H1 (cell line): Measurements from ENCODE around the gene PLD5. TPM values are rescaled to one million over a fixed set of nuclear protein-coding genes. Genes with fewer than 3 reads are reported as not detected.

Experiments used
- CTCF ChIA-PET: fragments of 300-600 bp; sonication (Branson Sonifier 250); formaldehyde crosslinking; loops from one replicate; lab custom pipeline; 2021; ENCODE audit not compliant: partially characterized antibody; lab: Charles Lee
- POLR2A ChIA-PET: fragments of 300-600 bp; sonication (Branson Sonifier 250); formaldehyde crosslinking; loops from one replicate; lab custom pipeline; 2021; ENCODE audit warnings: inconsistent platforms; ENCODE audit not compliant: partially characterized antibody; lab: Charles Lee
- DNase-seq, 2 experiments: peaks; one replicate each; pipeline versions ENCODE4 v3.0.0 to v3.0.0-alpha.2; 2010 to 2022; ENCODE audit warnings: low spot score in 2 of 2, low read depth in 1 of 2, mixed read lengths in 1 of 2
- FAIRE-seq: peaks from 2 replicates; lab custom pipeline; 2011; peaks lifted over from hg19 to GRCh38; lab: Jason Lieb, UNC
- H2AFZ ChIP-seq: 2 replicates; pipeline ENCODE4 v1.8.1; 2012; ENCODE audit warnings: low read length, inconsistent platforms
- H2AK5ac ChIP-seq: 2 replicates; pipeline ENCODE4 v1.6.1; 2013; ENCODE audit warnings: low read depth, low read length
- H2BK120ac ChIP-seq: replicated peaks from 2 replicates; pipeline ENCODE3; 2013; ENCODE audit warnings: low read depth, low read length, inconsistent platforms
- H2BK12ac ChIP-seq: 2 replicates; pipeline ENCODE4 v1.6.1; 2013; ENCODE audit warnings: low read depth, low read length
- H2BK15ac ChIP-seq: 2 replicates; pipeline ENCODE4 v1.6.1; 2013; ENCODE audit warnings: low read length
- H2BK20ac ChIP-seq: 2 replicates; pipeline ENCODE4 v1.6.1; 2013; ENCODE audit warnings: low read length
- H2BK5ac ChIP-seq: 2 replicates; pipeline ENCODE4 v1.6.1; 2013; ENCODE audit warnings: low read depth, low read length
- H3K14ac ChIP-seq: 2 replicates; pipeline ENCODE4 v1.6.1; 2013; ENCODE audit warnings: inconsistent platforms; ENCODE audit not compliant: insufficient read length
- H3K18ac ChIP-seq: 2 replicates; pipeline ENCODE4 v1.6.1; 2013; ENCODE audit warnings: low read length; ENCODE audit errors: extremely low read depth
- H3K23ac ChIP-seq: 2 replicates; pipeline ENCODE4 v1.6.1; 2013; ENCODE audit warnings: inconsistent platforms; ENCODE audit not compliant: insufficient read length
- H3K23me2 ChIP-seq: 2 replicates; pipeline ENCODE4 v1.6.1; 2013; ENCODE audit warnings: low read depth, low read length
- H3K27ac ChIP-seq: 2 replicates; pipeline ENCODE4 v1.6.1; 2011; ENCODE audit warnings: low read depth, low read length, inconsistent platforms
- H3K27me3 ChIP-seq, 4 experiments: replicated peaks in 1 of 4; 1 replicate in 1 of 4; 2 replicates in 3 of 4; pipeline versions ENCODE4 v1.6.1 to v1.8.1; 2011 to 2013; ENCODE audit warnings: low read length in 3 of 4, mild to moderate bottlenecking in 3 of 4, inconsistent platforms in 2 of 4, mixed read lengths in 2 of 4, moderate library complexity in 1 of 4; ENCODE audit not compliant: control insufficient read depth in 3 of 4, insufficient read depth in 3 of 4; ENCODE audit errors: extremely low read depth in 1 of 4
- H3K36me3 ChIP-seq, 4 experiments: 2 replicates each; pipeline versions ENCODE4 v1.6.1 to v1.8.1; 2011 to 2013; ENCODE audit warnings: mild to moderate bottlenecking in 4 of 4, low read length in 3 of 4, moderate library complexity in 2 of 4, control low read depth in 1 of 4, inconsistent platforms in 1 of 4; ENCODE audit not compliant: insufficient read depth in 4 of 4, control insufficient read depth in 2 of 4
- H3K4ac ChIP-seq: replicated peaks from 2 replicates; pipeline ENCODE3; 2013; ENCODE audit warnings: low read length, low read depth, mixed read lengths, inconsistent platforms; ENCODE audit not compliant: insufficient read length
- H3K4me1 ChIP-seq, 4 experiments: replicated peaks in 1 of 4; 1 replicate in 1 of 4; 2 replicates in 3 of 4; pipeline versions ENCODE4 v1.6.1 to v1.8.1; 2011 to 2013; ENCODE audit warnings: low read length in 3 of 4, inconsistent platforms in 2 of 4, mixed read lengths in 1 of 4; ENCODE audit not compliant: insufficient read depth in 4 of 4, control insufficient read depth in 3 of 4
- H3K4me2 ChIP-seq, 2 experiments: 2 replicates each; pipeline versions ENCODE4 v1.6.1 to v1.8.1; 2011 to 2013; ENCODE audit warnings: low read depth in 2 of 2, low read length in 2 of 2, control low read depth in 1 of 2, inconsistent platforms in 1 of 2, mild to moderate bottlenecking in 1 of 2; ENCODE audit not compliant: insufficient read depth in 1 of 2
- H3K4me3 ChIP-seq, 4 experiments: fragments of 200-600, 300-600 bp in 1 of 4; sonication (generic), shearing (Covaris generic), sonication (Bioruptor Twin) in 1 of 4; 2 replicates each; pipeline versions ENCODE4 v1.5.1 to v1.8.1; 2011 to 2016; ENCODE audit warnings: low read length in 4 of 4, low read depth in 3 of 4, control low read depth in 2 of 4, inconsistent platforms in 2 of 4, mild to moderate bottlenecking in 2 of 4, mixed read lengths in 1 of 4, moderate library complexity in 1 of 4; ENCODE audit not compliant: insufficient read depth in 2 of 4; ENCODE audit errors: extremely low read depth in 1 of 4
- H3K56ac ChIP-seq: replicated peaks from 2 replicates; pipeline ENCODE3; 2013; ENCODE audit warnings: low read depth, mild to moderate bottlenecking, mixed read lengths, low read length, inconsistent platforms; ENCODE audit not compliant: insufficient read length
- H3K79me1 ChIP-seq: 2 replicates; pipeline ENCODE4 v1.6.1; 2013; ENCODE audit warnings: low read depth, low read length, control low read depth
- H3K79me2 ChIP-seq, 2 experiments: 2 replicates each; pipeline versions ENCODE4 v1.6.1 to v1.8.1; 2012 to 2013; ENCODE audit warnings: low read length in 2 of 2, mild to moderate bottlenecking in 2 of 2, inconsistent platforms in 1 of 2; ENCODE audit not compliant: insufficient read depth in 2 of 2, control insufficient read depth in 1 of 2
- H3K9ac ChIP-seq, 4 experiments: replicated peaks in 1 of 4; 1 replicate in 1 of 4; 2 replicates in 3 of 4; pipeline versions ENCODE4 v1.6.1 to v1.8.1; 2011 to 2013; ENCODE audit warnings: low read depth in 3 of 4, low read length in 3 of 4, control low read depth in 2 of 4, mild to moderate bottlenecking in 2 of 4, moderate library complexity in 2 of 4, inconsistent platforms in 1 of 4; ENCODE audit errors: extremely low read depth in 1 of 4
- H3K9me3 ChIP-seq, 2 experiments: 2 replicates each; pipeline versions ENCODE4 v1.6.1 to v1.8.1; 2012 to 2013; ENCODE audit warnings: mild to moderate bottlenecking in 2 of 2, moderate library complexity in 2 of 2, control low read depth in 1 of 2, inconsistent platforms in 1 of 2, low read depth in 1 of 2, low read length in 1 of 2, mixed read lengths in 1 of 2; ENCODE audit not compliant: insufficient read depth in 2 of 2
- H4K20me1 ChIP-seq, 2 experiments: replicated peaks in 1 of 2; 2 replicates each; pipeline versions ENCODE3 to v1.8.1; 2011 to 2013; ENCODE audit warnings: inconsistent platforms in 2 of 2, low read length in 2 of 2, mild to moderate bottlenecking in 1 of 2; ENCODE audit not compliant: insufficient read depth in 2 of 2, control insufficient read depth in 1 of 2
- H4K5ac ChIP-seq: 2 replicates; pipeline ENCODE4 v1.6.1; 2013; ENCODE audit warnings: low read length, low read depth, mixed read lengths, inconsistent platforms; ENCODE audit not compliant: insufficient read length
- H4K8ac ChIP-seq: 2 replicates; pipeline ENCODE4 v1.8.0; 2013; ENCODE audit warnings: mild to moderate bottlenecking, moderate library complexity, low read length, inconsistent platforms; ENCODE audit not compliant: insufficient read depth; ENCODE audit errors: extremely low read depth
- H4K91ac ChIP-seq: replicated peaks from 2 replicates; pipeline ENCODE3; 2013; ENCODE audit warnings: low read length, mixed read lengths, inconsistent platforms; ENCODE audit not compliant: insufficient read length
- ATF3 ChIP-seq: IDR thresholded peaks from 2 replicates; pipeline ENCODE4 v1.6.1; 2011; ENCODE audit warnings: low read depth, mild to moderate bottlenecking, low read length; ENCODE audit not compliant: insufficient read depth
- SP2 ChIP-seq: IDR thresholded peaks from 2 replicates; pipeline ENCODE4 v1.6.1; 2012; ENCODE audit warnings: mild to moderate bottlenecking, low read length, inconsistent platforms
- WGBS, 2 experiments: shearing (Covaris generic) in 1 of 2; methylation state at CpG; one replicate each; pipeline versions ENCODE4 v1.1.6 to v1.1.7; 2013 to 2015; ENCODE audit warnings: low lambda C conversion rate in 2 of 2, mixed read lengths in 2 of 2, inconsistent platforms in 1 of 2, low coverage in 1 of 2, missing lambda C conversion rate in 1 of 2; ENCODE audit not compliant: insufficient replicate concordance in 2 of 2, insufficient coverage in 1 of 2, insufficient read length in 1 of 2; ENCODE audit errors: extremely low coverage in 1 of 2, missing lambda C conversion rate in 1 of 2; 5-methylcytosine and 5-hydroxymethylcytosine counted together
- polyA plus RNA-seq, 7 experiments: library from polyadenylated mRNA; depleted of rRNA in 3 of 7; stranded (reverse) in 5 of 7; unstranded in 2 of 7; fragments of >200 nt in 5 of 7; fragments of 200-250 nt in 2 of 7; gene quantifications; 1 replicate in 5 of 7; 2 replicates in 1 of 7; 4 replicates in 1 of 7; pipeline versions ENCODE4 v1.2.1 to v1.2.3, GENCODE V29; 2011 to 2013; ENCODE audit warnings: missing spikeins in 2 of 7, mixed read lengths in 2 of 7
- total RNA-seq: library from RNA; stranded (reverse); fragmentation: NEBNext Ultra II Directional; extraction: Animal tissue kit (Norgen Biotek cat#: 25700); gene quantifications from 2 replicates; pipeline ENCODE4 v1.2.1, GENCODE V29; 2021

The PLD5 gene
- total and polyA plus RNA-seq, 2 of the 8 experiments (the other 6 are each of a cell fraction or from before 2014, with no cell fraction given) = 0.86 to 8.5 TPM

GRCh38 chr1:242185731-242186130 lies 338.8 kb downstream of the PLD5 start:
- H3K18ac ChIP-seq = no peak overlapping the region
- DNase-seq = no peak
- no peak overlapping the region for H2BK5ac ChIP-seq
- no peaks in the 10 kb centered on the region for H3K79me2 ChIP-seq
- no peak overlapping the region for H2BK15ac ChIP-seq
- no peaks in the 10 kb centered on the region for H3K36me3 ChIP-seq
- no peak overlapping the region for H3K4me2 ChIP-seq
- no peak overlapping the region for H3K14ac ChIP-seq
- no peaks in the 10 kb centered on the region for H3K79me1 ChIP-seq
- no peak overlapping the region for H4K5ac ChIP-seq
- ChIA-PET POLR2A (no interaction called here), CTCF (interaction anchor here (0.7 to 0.8 kb wide), 2 partner anchors 16 to 42 kb away, joined by 3 to 5 read pairs; no protein-coding TSS in a partner anchor)
- H3K27ac ChIP-seq = no peak overlapping the region
- FAIRE-seq = no peak
- H3K9me3 ChIP-seq = no peaks in the 10 kb centered on the region
- H2BK120ac ChIP-seq = no peak overlapping the region
- no peaks in the 10 kb centered on the region for H3K23me2 ChIP-seq
- H4K91ac ChIP-seq = no peak overlapping the region
- no peak overlapping the region for H3K23ac ChIP-seq
- no peak overlapping the region for H3K56ac ChIP-seq
- H3K9ac ChIP-seq = no peak overlapping the region
- H2BK20ac ChIP-seq = no peak overlapping the region
- no peak overlapping the region for H3K4me3 ChIP-seq
- H2AFZ ChIP-seq = no peak overlapping the region
- H3K4ac ChIP-seq = no peak overlapping the region
- H2AK5ac ChIP-seq = no peak overlapping the region
- no peak overlapping the region for H2BK12ac ChIP-seq
- H4K8ac ChIP-seq = no peak overlapping the region
- WGBS, 2 experiments = 91% methylated on average over 3 of the region's 3 CpGs; no CpG with 5 or more reads in 1 of the 2 experiments
- no peaks in the 10 kb centered on the region for H3K27me3 ChIP-seq
- peaks cover 0 to 10% (median 5%) of the 10 kb centered on the region in 4 experiments; a peak in 4 of 7 replicates for H3K4me1 ChIP-seq
- H4K20me1 ChIP-seq = no peaks in the 10 kb centered on the region
- TF ChIP-seq SP2 = no peak
- TF ChIP-seq ATF3 = no peak
